Amygdala (tissue), 56 donors: ENCODE measurements around the gene RUSF1.
"Not testable (repeated sequence)": the region's sequence is repeated elsewhere in the genome, so short reads cannot be mapped to it uniquely, and the experiment has no call there.

ENCODE experiments used
- DNase-seq, 56 donors: peaks; one replicate each; lab custom pipeline; 2025; lab: John Stamatoyannopoulos, UW

Gene RUSF1

DNA sequence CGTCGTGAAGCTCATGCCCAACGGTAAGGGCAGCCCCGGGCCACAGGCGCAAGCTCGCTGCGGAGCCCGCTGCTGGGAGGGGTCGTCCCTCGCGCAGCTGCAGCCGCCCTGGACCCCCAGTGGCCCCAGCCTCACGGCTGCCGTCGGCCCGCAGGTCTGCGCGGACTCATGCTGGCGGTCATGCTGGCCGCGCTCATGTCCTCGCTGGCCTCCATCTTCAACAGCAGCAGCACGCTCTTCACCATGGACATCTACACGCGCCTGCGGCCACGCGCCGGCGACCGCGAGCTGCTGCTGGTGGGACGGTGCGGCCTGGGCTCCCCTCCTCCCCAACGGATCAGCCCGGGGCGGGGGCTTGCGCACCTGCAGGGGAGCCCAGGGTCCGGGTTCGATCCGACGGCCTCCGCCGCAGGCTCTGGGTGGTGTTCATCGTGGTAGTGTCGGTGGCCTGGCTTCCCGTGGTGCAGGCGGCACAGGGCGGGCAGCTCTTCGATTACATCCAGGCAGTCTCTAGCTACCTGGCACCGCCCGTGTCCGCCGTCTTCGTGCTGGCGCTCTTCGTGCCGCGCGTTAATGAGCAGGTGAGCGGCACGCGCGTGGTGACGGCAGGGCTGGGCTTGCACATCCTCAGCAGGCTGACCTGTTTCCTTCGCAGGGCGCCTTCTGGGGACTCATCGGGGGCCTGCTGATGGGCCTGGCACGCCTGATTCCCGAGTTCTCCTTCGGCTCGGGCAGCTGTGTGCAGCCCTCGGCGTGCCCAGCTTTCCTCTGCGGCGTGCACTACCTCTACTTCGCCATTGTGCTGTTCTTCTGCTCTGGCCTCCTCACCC, 19.5 kb downstream of the RUSF1 start:
- DNase-seq, result no peak

DNA sequence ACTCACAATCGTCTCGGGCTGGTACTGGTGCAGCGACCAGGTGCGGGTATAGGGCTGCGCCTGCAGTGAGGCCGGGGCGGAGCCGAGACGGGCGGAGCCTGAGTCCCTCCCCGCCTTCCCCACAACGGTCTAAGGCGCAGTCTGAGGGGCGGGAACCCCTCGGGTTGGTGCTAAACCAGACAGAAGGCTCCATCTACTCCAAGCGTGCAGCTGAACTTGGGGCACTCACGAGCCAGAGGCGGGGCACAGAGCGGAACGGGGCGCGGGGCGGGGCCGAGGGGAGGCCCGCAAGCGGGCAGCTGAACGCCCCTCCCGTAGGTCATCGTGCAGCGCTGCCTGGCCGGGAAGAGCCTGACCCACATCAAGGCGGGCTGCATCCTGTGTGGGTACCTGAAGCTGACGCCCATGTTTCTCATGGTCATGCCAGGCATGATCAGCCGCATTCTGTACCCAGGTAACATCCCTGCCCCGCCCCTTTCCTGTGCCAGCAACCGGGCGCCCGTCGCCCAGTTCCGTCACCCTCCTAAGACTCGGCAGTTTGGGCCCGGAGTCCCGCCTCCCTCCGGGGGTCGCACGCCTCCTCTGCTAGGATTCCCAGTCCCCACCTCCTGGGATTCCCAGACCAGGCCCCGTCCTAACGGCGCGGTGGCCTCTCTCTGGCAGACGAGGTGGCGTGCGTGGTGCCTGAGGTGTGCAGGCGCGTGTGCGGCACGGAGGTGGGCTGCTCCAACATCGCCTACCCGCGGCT, 20.3 kb downstream of the RUSF1 start:
- peak in 8 of 56 donors; percentile 9 to 69 (median 29) for DNase-seq

DNA sequence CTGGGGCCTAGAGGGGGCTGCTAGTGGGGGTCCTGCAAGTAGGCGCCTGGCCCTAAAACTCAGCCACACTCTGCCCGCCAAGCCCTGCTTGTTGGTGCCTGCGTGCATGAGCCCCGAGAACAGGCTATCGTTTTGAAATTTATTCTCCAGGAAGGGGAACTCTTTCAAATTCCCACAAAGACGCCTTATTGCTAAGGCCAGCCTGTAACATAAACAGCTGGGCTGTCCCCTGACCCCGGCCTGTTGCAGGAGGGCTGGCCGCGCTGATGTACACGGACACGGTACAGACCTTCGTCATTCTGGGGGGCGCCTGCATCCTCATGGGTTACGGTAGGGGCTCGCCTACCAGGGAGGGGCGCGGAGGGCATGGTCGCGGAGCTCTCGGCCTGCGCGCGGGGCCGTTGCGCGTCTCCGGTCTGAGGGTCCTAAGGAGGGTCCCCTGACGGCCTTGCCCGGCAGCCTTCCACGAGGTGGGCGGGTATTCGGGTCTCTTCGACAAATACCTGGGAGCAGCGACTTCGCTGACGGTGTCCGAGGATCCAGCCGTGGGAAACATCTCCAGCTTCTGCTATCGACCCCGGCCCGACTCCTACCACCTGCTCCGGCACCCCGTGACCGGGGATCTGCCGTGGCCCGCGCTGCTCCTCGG, 21.0 kb downstream of the RUSF1 start:
- no peak for DNase-seq

DNA sequence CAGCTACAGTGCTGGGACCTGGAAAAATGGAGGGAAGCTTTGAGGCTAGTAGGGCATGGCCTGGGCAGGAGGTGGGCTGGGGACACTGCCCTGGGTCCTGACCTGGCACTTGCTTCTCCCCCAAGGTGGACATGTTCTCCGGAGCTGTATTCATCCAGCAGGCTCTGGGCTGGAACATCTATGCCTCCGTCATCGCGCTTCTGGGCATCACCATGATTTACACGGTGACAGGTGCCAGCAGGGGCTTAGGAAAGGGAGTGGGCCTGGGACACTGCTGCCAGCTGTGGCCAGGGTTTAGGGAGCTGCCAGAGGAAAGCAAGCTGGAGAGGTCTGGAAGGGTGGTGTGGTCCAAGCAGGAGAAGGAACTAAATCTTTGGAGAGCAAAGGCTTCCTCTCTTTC, 22.1 kb downstream of the RUSF1 start:
- DNase-seq, result no peak

DNA sequence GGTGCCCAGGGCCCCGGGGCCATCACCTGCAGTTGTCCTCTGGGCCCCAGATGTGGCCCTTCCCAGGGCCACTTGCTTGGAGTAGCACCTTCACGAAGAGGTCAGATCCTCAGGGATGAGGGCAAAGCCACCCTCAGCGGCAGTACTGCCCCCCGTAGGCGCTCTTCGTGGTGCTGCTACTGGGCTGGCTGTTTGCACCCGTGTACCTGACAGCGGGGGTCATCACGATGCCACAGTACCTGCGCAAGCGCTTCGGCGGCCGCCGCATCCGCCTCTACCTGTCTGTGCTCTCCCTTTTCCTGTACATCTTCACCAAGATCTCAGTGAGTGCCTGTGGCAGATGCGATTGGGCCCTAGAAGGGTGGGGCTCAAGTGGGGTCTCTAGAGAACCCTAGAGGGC, 22.6 kb downstream of the RUSF1 start:
- DNase-seq, result no peak

DNA sequence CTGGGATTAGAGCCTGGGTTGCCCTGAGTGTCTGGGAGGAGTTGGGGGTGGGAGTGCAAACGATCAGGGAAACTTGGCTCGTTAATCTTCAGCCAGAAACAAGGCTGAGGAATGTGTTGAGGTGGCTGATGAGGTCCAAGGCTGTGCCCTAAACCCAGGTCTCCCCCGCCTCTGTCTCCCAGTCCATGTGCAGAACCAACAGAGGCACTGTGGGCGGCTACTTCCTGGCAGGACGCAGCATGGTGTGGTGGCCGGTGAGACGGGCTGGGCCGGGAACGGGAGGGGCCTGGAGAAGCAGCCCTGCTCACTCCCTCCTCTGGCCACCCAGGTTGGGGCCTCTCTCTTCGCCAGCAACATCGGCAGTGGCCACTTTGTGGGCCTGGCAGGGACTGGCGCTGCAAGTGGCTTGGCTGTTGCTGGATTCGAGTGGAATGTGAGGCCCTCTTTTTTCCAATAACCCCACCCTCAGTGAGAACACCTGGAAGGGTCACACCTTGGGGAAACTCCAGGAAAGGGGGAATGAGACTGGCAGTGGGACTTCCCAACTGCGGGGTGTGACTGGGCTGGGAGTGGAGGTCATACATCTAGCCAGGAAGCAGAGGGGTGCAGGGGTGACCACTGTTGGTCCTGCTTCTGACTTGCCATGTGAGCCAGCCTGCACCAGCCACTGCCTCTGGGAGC, 23.6 kb downstream of the RUSF1 start:
- DNase-seq, result no peak

DNA sequence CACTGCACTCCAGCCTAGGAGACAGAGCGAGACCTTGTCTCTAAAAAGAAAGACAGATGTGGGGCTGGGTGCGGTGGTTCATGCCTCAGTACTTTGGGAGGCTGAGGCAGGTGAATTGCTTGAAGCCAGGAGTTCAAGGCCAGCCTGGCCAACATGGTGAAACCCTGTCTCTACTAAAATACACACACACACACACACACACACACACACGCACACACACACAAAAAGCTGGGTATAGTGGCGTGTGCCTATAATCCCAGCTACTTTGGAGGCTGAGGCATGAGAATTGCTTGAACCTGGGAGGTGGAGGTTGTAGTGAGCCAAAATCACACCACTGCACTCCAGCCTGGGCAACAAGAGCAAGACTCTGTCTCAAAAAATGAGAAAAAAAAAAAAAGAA, 24.1 kb downstream of the RUSF1 start:
- not testable (repeated sequence) for DNase-seq

DNA sequence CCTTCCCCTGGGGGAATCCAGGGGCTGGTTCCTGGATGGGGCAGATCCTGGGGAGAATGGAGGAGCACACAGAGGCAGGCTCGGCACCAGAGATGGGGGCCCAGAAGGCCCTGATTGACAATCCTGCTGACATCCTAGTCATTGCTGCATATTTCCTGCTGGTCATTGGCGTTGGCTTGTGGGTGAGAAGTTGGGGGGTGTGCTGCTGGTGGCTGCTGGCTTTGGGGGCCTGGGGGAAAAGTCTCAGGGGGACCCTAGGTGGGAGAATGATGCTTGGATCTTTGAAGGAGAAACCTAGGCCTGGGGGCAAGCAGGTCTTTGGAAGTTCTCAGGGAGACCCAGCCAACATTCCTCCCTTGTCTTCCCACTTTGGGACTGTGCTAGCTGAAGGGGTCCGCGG, 25.1 kb downstream of the RUSF1 start, which contains the start of gene SLC5A2:
Gene SLC5A2, plus strand, starts transcription at position 43 of the 400 bp plus-strand sequence. Its CDS starts 14 bp downstream, at position 57.
- no peak for DNase-seq

DNA sequence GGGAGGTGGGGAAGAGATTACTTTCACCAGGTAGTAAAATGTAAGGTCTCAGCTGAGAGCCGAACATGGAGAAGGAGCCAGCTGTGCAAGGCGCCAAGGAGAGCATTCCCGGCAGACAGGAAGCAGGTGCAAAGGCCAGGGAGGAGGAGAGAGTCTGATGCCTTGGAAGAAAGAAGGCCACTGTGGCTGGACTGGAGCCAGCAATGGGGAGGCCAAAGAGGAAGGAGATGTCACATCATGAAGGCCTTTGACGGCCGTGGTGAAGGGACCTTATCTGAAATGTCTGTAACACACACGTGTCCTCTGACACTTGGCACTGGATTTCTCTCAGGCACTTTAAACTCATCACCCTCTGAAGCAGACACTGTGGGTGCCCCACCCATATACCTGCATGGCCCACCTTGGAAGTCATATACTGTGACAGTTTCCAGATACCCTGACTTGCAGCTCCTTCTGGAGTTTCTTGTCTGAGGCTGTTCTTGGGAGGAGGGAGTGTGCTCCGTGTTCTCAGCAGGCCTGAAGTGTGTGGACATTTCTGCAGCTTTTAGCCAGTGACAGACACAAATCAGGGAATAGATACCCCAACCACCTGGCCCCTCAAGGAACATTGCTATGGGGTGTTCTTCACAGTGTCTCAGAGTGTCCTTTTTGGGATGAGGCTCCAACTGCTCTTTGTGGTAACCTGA, 27.2 kb downstream of the RUSF1 start:
- no peak for DNase-seq

DNA sequence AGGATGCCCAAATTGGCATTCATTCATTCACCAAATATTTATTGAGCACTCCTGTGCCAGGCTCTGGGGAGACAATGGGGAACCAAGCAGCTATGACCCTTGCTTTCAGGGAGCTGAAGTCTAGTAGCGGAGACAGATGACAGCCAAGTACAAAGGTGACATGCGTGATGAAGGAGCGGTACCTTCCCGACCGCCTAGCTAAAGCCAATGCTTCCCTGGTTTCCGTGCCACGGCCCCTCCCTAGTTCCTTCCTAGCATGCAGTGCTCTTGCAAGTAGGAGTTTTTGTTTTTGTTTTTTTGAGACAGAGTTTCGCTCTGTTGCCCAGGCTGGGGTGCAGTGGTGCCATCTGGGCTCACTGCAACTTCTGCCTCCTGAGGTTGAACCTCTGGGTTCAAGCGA, 28.4 kb downstream of the RUSF1 start:
- no peak for DNase-seq

DNA sequence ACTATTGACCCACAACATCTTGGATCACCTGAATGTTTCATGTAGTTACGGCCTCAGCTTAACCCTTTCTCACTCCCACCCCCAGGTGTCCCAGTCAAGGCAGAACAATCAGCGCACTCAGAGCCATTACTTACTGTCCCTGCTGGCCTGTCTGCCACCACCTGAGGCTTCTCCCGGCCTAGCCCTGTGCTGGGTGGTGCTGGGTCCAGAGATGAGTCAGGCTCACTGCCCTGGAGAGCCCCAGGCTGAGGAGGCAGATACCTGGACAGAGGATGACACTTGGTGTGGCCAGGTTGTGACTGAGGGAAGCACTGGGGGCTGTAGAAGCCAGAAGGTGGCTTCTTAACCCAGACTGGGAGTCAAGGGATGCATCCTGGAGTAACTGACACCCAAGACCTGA, 29.2 kb downstream of the RUSF1 start:
- DNase-seq, result no peak

DNA sequence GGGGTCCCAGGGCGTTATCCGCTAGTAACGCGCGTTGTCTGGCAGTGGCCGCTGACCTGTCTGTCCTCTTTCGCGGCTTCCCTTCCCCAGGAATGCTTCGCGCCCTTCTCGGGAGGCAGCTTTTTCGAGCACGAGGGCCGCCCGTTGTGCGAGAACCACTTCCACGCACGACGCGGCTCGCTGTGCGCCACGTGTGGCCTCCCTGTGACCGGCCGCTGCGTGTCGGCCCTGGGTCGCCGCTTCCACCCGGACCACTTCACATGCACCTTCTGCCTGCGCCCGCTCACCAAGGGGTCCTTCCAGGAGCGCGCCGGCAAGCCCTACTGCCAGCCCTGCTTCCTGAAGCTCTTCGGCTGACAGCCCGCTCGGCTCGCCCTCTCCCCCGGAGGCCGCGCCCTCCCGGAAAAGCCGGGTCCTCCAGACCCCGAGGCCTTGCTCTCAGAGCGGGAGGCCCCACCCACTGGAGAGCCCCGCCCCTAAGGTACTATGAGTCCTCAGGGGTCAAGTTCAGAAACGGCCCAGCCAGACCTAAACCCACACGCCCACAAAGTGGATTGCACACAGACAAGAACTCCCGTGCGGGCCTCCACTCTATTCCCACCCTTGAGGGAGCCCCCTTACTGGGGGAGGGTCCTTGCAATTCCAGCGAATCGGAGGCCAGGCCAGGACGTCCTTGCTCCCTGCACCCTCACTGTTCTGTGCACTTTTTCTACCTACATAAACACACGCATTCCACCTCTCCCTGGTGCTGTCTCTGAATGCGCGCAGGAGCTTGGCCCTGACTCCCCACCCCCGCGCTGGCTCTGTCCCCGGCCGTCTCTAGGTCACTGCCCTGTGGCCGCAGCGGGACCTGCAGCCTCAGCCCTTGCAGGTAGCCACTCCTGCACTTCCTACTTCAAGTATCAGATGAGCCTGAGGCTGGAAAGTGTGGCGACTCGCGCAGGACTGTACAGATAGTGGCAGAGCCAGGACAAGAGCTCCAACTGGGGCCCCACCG, 30.7 kb downstream of the RUSF1 start:
- DNase-seq, result no peak

DNA sequence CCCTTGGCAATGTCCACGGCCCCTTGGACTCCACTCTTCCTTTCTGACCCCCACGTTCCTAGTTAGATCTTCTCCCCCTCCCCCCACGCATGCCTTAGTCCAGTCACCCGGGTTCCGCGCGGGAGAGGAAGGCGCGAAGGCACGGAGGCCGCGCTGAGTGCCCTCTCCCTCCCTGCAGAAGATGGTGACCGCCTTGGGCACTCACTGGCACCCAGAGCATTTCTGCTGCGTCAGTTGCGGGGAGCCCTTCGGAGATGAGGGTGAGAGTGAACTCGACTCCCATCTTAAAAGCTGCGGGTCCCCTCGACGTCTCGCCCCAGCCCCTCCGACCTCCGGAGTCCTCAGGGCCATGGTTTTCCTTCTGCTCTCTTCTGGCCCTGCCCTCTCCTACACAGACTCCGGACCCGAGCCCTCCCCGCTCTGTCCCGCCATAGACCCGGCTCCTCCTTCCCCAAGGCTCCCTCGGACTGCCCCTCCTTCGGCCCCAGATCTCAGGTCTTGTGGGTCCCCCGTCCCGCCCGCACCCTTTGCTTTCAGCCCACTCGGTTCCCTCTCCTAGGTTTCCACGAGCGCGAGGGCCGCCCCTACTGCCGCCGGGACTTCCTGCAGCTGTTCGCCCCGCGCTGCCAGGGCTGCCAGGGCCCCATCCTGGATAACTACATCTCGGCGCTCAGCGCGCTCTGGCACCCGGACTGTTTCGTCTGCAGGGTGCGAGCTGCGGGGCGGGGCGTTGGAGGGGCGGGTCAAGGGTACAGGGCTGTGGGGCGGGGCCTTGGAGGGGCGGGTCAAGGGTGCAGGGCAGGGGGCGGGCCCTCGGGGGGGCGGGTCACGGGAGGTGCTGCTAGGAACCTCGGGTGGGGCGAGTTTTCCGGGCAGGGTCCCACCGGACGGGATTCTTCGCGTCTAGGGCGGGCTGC, 31.6 kb downstream of the RUSF1 start:
- peak in 16 of 56 donors; percentile 13 to 55 (median 35) for DNase-seq

DNA sequence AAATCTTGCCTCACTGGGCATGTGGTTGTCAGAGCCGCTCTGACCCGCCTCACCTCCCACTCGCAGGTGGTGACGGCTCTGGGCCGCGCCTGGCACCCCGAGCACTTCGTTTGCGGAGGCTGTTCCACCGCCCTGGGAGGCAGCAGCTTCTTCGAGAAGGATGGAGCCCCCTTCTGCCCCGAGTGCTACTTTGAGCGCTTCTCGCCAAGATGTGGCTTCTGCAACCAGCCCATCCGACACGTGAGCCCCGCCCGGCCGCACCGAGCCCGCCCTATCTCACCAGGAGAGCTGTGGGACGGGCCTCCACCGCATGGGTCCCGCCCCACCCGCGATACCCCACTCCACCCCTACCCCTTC, 32.3 kb downstream of the RUSF1 start:
- no peak for DNase-seq

DNA sequence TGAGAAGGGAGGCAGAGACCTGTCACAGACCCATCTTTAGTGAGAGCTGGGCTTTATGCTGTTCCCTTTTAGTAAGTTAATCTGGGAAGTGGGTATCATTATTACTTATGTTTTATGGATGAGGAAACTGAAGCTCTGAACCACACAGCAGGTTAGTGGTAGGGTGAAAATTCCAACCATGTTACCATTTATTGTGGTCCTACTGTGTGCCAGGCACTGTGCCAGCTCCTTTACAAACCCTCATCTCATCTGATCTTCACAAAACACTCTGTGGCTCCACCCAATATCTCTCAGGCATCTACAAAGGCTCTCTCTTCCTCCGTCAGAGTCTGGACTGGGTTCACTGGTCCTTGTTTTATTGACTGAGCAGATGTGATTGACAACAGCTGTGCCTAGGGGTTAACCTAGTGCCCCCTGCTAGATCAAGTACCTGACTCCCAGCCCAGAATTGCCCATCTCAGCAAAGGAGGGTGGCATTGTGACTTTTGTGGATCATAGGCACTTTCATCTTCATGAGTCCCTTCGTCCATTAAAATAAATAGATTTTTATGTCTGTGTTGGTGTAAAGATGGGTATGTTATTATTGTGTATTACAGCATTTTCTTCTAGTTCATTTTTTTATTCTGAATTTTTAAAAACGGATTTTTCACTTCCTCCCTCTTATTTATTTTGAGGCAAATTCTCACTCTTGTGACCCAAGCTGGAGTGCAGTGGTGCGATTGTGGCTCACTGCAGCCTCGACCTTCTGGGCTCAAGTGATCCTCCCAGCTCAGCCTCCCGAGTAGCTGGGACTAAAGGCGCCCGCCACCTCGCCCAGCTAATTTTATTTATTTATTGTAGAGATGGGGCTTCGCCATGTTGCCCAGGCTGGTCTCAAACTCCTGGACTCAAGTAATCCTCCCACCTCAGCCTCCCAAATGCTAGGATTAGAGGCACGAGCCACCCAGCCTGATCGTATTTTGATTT, 33.1 kb downstream of the RUSF1 start:
- no peak for DNase-seq

DNA sequence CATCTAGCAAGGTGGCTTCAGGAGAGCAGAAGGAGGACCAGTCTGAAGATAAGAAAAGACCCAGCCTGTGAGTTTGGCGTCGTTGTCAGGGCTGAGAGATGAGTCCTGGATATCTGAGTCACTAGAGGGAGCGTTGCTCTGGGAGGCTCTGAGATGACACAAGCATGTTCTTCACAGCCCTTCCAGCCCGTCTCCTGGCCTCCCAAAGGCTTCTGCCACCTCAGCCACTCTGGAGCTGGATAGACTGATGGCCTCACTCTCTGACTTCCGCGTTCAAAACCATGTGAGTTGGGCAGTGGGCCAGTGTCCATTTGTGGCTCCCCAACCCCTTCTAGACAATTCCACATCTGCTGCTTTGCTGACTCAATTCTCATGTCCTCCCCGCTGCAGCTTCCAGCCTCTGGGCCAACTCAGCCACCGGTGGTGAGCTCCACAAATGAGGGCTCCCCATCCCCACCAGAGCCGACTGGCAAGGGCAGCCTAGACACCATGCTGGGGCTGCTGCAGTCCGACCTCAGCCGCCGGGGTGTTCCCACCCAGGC, 33.9 kb downstream of the RUSF1 start:
- DNase-seq, result peak in 1 of 56 donors; percentile 28
